GM19025 (cell line): ENCODE results near the gene FABP7.

ENCODE experiments used
- ATAC-seq: cut with Tn5 transposase; IDR thresholded peaks from one replicate; pipeline ENCODE4 v1.9.1; 2021; ENCODE audit warnings: mild to moderate bottlenecking, low read depth, moderate library complexity; ENCODE audit not compliant: unreplicated experiment

FABP7 gene

GRCh38 chr6:122831511-122831910, 52.0 kb downstream of the FABP7 start:
- no peak for ATAC-seq

GRCh38 chr6:122832459-122832858, 52.9 kb downstream of the FABP7 start:
- no peak for ATAC-seq

GRCh38 chr6:122833021-122833491, 53.5 kb downstream of the FABP7 start:
- no peak for ATAC-seq
